ENCODE data around the gene SCRN1.

DNA sequence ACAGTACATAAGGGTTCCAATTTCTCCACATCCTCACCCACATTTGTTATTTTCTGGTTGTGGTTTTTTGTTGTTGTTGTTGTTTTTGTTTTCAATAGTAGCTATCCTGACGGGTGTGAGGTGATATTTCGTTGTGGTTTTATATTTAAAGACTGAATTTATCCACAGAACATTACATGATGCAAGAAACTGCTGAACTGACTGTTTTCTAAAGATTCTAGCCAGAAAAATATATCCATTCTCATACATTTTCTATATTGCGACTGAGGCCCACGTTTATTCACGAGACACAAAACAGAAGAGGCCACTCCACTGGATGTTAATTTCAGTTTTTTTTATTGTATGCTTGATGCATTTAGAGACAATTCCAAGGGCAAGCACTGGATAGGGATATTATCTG, 69.8 kb downstream of the SCRN1 start:
- TF ChIP-seq, protein P1, sequence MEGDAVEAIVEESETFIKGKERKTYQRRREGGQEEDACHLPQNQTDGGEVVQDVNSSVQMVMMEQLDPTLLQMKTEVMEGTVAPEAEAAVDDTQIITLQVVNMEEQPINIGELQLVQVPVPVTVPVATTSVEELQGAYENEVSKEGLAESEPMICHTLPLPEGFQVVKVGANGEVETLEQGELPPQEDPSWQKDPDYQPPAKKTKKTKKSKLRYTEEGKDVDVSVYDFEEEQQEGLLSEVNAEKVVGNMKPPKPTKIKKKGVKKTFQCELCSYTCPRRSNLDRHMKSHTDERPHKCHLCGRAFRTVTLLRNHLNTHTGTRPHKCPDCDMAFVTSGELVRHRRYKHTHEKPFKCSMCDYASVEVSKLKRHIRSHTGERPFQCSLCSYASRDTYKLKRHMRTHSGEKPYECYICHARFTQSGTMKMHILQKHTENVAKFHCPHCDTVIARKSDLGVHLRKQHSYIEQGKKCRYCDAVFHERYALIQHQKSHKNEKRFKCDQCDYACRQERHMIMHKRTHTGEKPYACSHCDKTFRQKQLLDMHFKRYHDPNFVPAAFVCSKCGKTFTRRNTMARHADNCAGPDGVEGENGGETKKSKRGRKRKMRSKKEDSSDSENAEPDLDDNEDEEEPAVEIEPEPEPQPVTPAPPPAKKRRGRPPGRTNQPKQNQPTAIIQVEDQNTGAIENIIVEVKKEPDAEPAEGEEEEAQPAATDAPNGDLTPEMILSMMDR (IDR thresholded peaks at IDR 0.05; ENCODE audit: low read length): no peak
- no peak for TF ChIP-seq EZH2phosphoT487 (IDR thresholded peaks at IDR 0.05; ENCODE audit: low read length)
- no peak for TF ChIP-seq EZH2 (optimal IDR thresholded peaks at IDR 0.05; ENCODE audit: low read depth, low read length)
